ENCODE measurements around the gene ATP6V0A4.

Gene ATP6V0A4

GRCh38 chr7:138656952-138657351 is 141.0 kb downstream of the ATP6V0A4 start:
- DNase-seq = no peak

Measured in activated naive CD4-positive, alpha-beta T cell (primary cell).